Smooth muscle cell (in vitro differentiated cells): ENCODE measurements around the gene GBX1. TPM values are rescaled to one million over a fixed set of nuclear protein-coding genes. Genes with fewer than 3 reads are reported as not detected.

Source experiments
- DNase-seq: peaks from one replicate; lab custom pipeline; 2025; ENCODE audit not compliant: unreplicated experiment; lab: John Stamatoyannopoulos, UW
- H2AFZ ChIP-seq: fragments of 200-600 bp; sonication (generic); 2 replicates; pipeline ENCODE4 v1.6.0; 2016; ENCODE audit warnings: antibody characterized with exemption, low read depth, mild to moderate bottlenecking
- H3F3A ChIP-seq: fragments of 200-600 bp; sonication (generic); 2 replicates; pipeline ENCODE4 v1.6.0; 2017; ENCODE audit warnings: antibody characterized with exemption, low read depth
- H3K27ac ChIP-seq: fragments of 200-600 bp; sonication (generic); 2 replicates; pipeline ENCODE4 v1.5.1; 2016; ENCODE audit warnings: low read depth, mild to moderate bottlenecking
- H3K27me3 ChIP-seq: fragments of 200-600 bp; sonication (generic); 2 replicates; pipeline ENCODE4 v1.6.1; 2016; ENCODE audit warnings: low read depth, mild to moderate bottlenecking
- H3K36me3 ChIP-seq: fragments of 200-600 bp; sonication (generic); 2 replicates; pipeline ENCODE4 v1.5.1; 2016; ENCODE audit warnings: low read depth
- H3K4me1 ChIP-seq: fragments of 200-600 bp; sonication (generic); 2 replicates; pipeline ENCODE4 v1.5.1; 2016; ENCODE audit warnings: low read depth
- H3K4me2 ChIP-seq: fragments of 200-600 bp; sonication (generic); 2 replicates; pipeline ENCODE4 v1.6.0; 2016; ENCODE audit warnings: mild to moderate bottlenecking
- H3K4me3 ChIP-seq: fragments of 200-600 bp; sonication (generic); 2 replicates; pipeline ENCODE4 v1.5.1; 2016; ENCODE audit warnings: mild to moderate bottlenecking
- H3K79me2 ChIP-seq: fragments of 200-600 bp; sonication (generic); 2 replicates; pipeline ENCODE4 v1.6.0; 2016; ENCODE audit warnings: low read depth, mild to moderate bottlenecking
- H3K9ac ChIP-seq: fragments of 200-600 bp; sonication (generic); 2 replicates; pipeline ENCODE4 v1.6.0; 2016; ENCODE audit warnings: low read depth
- H3K9me3 ChIP-seq: fragments of 200-600 bp; sonication (generic); replicated peaks from 2 replicates; pipeline ENCODE4 v1.5.1; 2016; ENCODE audit warnings: low read depth
- H4K20me1 ChIP-seq: fragments of 200-600 bp; sonication (generic); 2 replicates; pipeline ENCODE4 v1.6.0; 2016; ENCODE audit warnings: low read depth
- CTCF ChIP-seq: fragments of 200-600 bp; sonication (generic); IDR thresholded peaks from 2 replicates; pipeline ENCODE4 v1.5.1; 2017; ENCODE audit warnings: borderline replicate concordance, mild to moderate bottlenecking, antibody characterized with exemption; ENCODE audit not compliant: insufficient read depth, poor library complexity, severe bottlenecking
- WGBS: methylation state at CpG from one replicate; pipeline ENCODE4 v1.1.7; 2016; ENCODE audit warnings: low lambda C conversion rate; 5-methylcytosine and 5-hydroxymethylcytosine counted together
- polyA plus RNA-seq: library from polyadenylated mRNA; unstranded; fragments of >200 nt; fragmentation: Nextera tagmentation; extraction: Ambion mirVana; gene quantifications from 2 replicates; pipeline ENCODE4 v1.2.1, GENCODE V29; 2016
- total RNA-seq: library from RNA; depleted of rRNA; stranded (reverse); fragments of >200 nt; gene quantifications from 2 replicates; pipeline ENCODE4 v1.2.3, GENCODE V29; 2014

The GBX1 gene
- total and polyA plus RNA-seq, 2 experiments from 2014 or later = not detected

GRCh38 chr7:151205730-151206129 is 38.2 kb upstream of the GBX1 start:
- Histone ChIP-seq H3K9ac (no peak overlapping the region), H3F3A (no peaks in the 10 kb centered on the region), H4K20me1 (no peaks in the 10 kb centered on the region), H3K36me3 (no peaks in the 10 kb centered on the region), H3K9me3 (no peaks in the 10 kb centered on the region), H3K4me1 (no peaks in the 10 kb centered on the region), H3K4me2 (no peak overlapping the region), H3K27ac (no peak overlapping the region), H3K27me3 (peaks cover 6% of the 10 kb centered on the region), H3K4me3 (no peak overlapping the region), H2AFZ (no peak overlapping the region), H3K79me2 (no peaks in the 10 kb centered on the region)
- TF ChIP-seq CTCF = no peak
- no peak for DNase-seq
- 80% methylated on average over 6 of the region's 6 CpGs for WGBS

GRCh38 chr7:151204383-151205032 is 37.0 kb upstream of the GBX1 start:
- H2AFZ ChIP-seq = no peak overlapping the region
- TF ChIP-seq CTCF = no peak
- no peaks in the 10 kb centered on the region for H3F3A ChIP-seq
- H3K36me3 ChIP-seq = no peaks in the 10 kb centered on the region
- H3K4me1 ChIP-seq = no peaks in the 10 kb centered on the region
- no peaks in the 10 kb centered on the region for H3K79me2 ChIP-seq
- H3K4me3 ChIP-seq = no peak overlapping the region
- H3K9me3 ChIP-seq = no peaks in the 10 kb centered on the region
- no peak overlapping the region for H3K27ac ChIP-seq
- 91% methylated on average over 46 of the region's 48 CpGs for WGBS
- DNase-seq = no peak
- no peak overlapping the region for H3K9ac ChIP-seq
- H3K4me2 ChIP-seq = no peak overlapping the region
- H4K20me1 ChIP-seq = no peaks in the 10 kb centered on the region
- H3K27me3 ChIP-seq = peaks cover 6% of the 10 kb centered on the region

GRCh38 chr7:151202836-151203235 is 35.3 kb upstream of the GBX1 start:
- H3K4me3 ChIP-seq = no peak overlapping the region
- H3K36me3 ChIP-seq = no peaks in the 10 kb centered on the region
- H3K27ac ChIP-seq = no peak overlapping the region
- peaks cover 6% of the 10 kb centered on the region for H3K27me3 ChIP-seq
- no peak overlapping the region for H3K4me2 ChIP-seq
- no peak overlapping the region for H3K9ac ChIP-seq
- no peak for TF ChIP-seq CTCF
- H3K4me1 ChIP-seq = no peaks in the 10 kb centered on the region
- 98% methylated on average over 9 of the region's 9 CpGs for WGBS
- no peak overlapping the region for H2AFZ ChIP-seq
- H4K20me1 ChIP-seq = no peaks in the 10 kb centered on the region
- H3K9me3 ChIP-seq = no peaks in the 10 kb centered on the region
- H3K79me2 ChIP-seq = no peaks in the 10 kb centered on the region
- H3F3A ChIP-seq = no peaks in the 10 kb centered on the region
- DNase-seq = no peak

- no peak overlapping the region for H3K27ac ChIP-seq
- H3K79me2 ChIP-seq = no peaks in the 10 kb centered on the region
- no peaks in the 10 kb centered on the region for H4K20me1 ChIP-seq
- no peaks in the 10 kb centered on the region for H3K4me1 ChIP-seq
- WGBS = 94% methylated on average over 4 of the region's 4 CpGs
- H3K4me2 ChIP-seq = no peak overlapping the region
- no peaks in the 10 kb centered on the region for H3K9me3 ChIP-seq
- H3K4me3 ChIP-seq = no peak overlapping the region
- H3F3A ChIP-seq = no peaks in the 10 kb centered on the region
- peaks cover 12% of the 10 kb centered on the region for H3K27me3 ChIP-seq
- no peak for DNase-seq
- H3K9ac ChIP-seq = no peak overlapping the region
- no peak overlapping the region for H2AFZ ChIP-seq
- TF ChIP-seq CTCF = no peak
- H3K36me3 ChIP-seq = no peaks in the 10 kb centered on the region
These were observed 34.3 kb upstream of the GBX1 start for GRCh38 chr7:151201751-151202150.
